Measurements from ENCODE around the gene CGB1. TPM values are rescaled to one million over a fixed set of nuclear protein-coding genes. Genes with fewer than 3 reads are reported as not detected.

The CGB1 gene
- total RNA-seq, 2 experiments from 2014 or later, result not detected

GRCh38 chr19:49014123-49014869 lies 22.4 kb downstream of the CGB1 start:
- TF ChIP-seq CTCF (IDR thresholded peaks at IDR 0.05), result no peak
- CTCF ChIA-PET, result interaction anchor here (0.9 to 2.3 kb wide), 3 partner anchors 16 to 185 kb away, joined by 4 to 6 read pairs (median 4); partner anchors contain the start of genes GYS1 and RUVBL2
- Mint-ChIP-seq H3K36me3 (ENCODE audit: low read depth) (peaks cover 26% of the 10 kb centered on the region), H3K27ac (no peak overlapping the region), H3K27me3 (peaks cover 4% of the 10 kb centered on the region), H3K9me3 (no peaks in the 10 kb centered on the region), H3K4me1 (ENCODE audit: low read depth) (peaks cover 15% of the 10 kb centered on the region), H3K4me3 (no peak overlapping the region)
- ATAC-seq (no peak), DNase-seq (no peak)
- POLR2A ChIA-PET, result interaction anchor here (1.5 kb wide), 2 partner anchors 8 to 48 kb away, joined by 3 read pairs; no protein-coding TSS in a partner anchor
- intact Hi-C loops (cut with micrococcal nuclease), result no loop called here

GRCh38 chr19:49011194-49011593 lies 25.5 kb downstream of the CGB1 start:
- H3K4me1 Mint-ChIP-seq (ENCODE audit: low read depth), result no peaks in the 10 kb centered on the region
- H3K36me3 Mint-ChIP-seq (ENCODE audit: low read depth), result peaks cover 31% of the 10 kb centered on the region
- no peaks in the 10 kb centered on the region for H3K9me3 Mint-ChIP-seq
- ChIA-PET CTCF (no interaction called here), POLR2A (no interaction called here)
- no peaks in the 10 kb centered on the region for H3K27me3 Mint-ChIP-seq
- DNase-seq (no peak), ATAC-seq (no peak)
- no peak overlapping the region for H3K4me3 Mint-ChIP-seq
- intact Hi-C loops (cut with micrococcal nuclease), result no loop called here
- TF ChIP-seq CTCF (IDR thresholded peaks at IDR 0.05), result no peak
- no peak overlapping the region for H3K27ac Mint-ChIP-seq

GRCh38 chr19:49010453-49010852 lies 26.2 kb downstream of the CGB1 start:
- H3K4me3 Mint-ChIP-seq, result no peak overlapping the region
- peaks cover 26% of the 10 kb centered on the region for H3K36me3 Mint-ChIP-seq (ENCODE audit: low read depth)
- intact Hi-C loops (cut with micrococcal nuclease), result no loop called here
- no peak for TF ChIP-seq CTCF (IDR thresholded peaks at IDR 0.05)
- no peak overlapping the region for H3K27ac Mint-ChIP-seq
- no peaks in the 10 kb centered on the region for H3K4me1 Mint-ChIP-seq (ENCODE audit: low read depth)
- no peaks in the 10 kb centered on the region for H3K9me3 Mint-ChIP-seq
- DNase-seq (no peak), ATAC-seq (no peak)
- CTCF ChIA-PET, result interaction anchor here (1.0 kb wide), 1 partner anchor 12 kb away, joined by 5 read pairs; no protein-coding TSS in a partner anchor
- H3K27me3 Mint-ChIP-seq, result no peaks in the 10 kb centered on the region
- POLR2A ChIA-PET, result no interaction called here

GRCh38 chr19:49009828-49010227 lies 26.9 kb downstream of the CGB1 start:
- H3K27me3 Mint-ChIP-seq, result no peaks in the 10 kb centered on the region
- ChIA-PET CTCF (interaction anchor here (1.0 to 1.5 kb wide), 2 partner anchors 10 to 12 kb away, joined by 5 to 9 read pairs; no protein-coding TSS in a partner anchor), POLR2A (no interaction called here)
- peaks cover 29% of the 10 kb centered on the region for H3K36me3 Mint-ChIP-seq (ENCODE audit: low read depth)
- intact Hi-C loops (cut with micrococcal nuclease), result no loop called here
- DNase-seq, result no peak
- H3K4me3 Mint-ChIP-seq, result no peak overlapping the region
- no peak for ATAC-seq
- TF ChIP-seq CTCF (IDR thresholded peaks at IDR 0.05), result no peak
- no peaks in the 10 kb centered on the region for H3K4me1 Mint-ChIP-seq (ENCODE audit: low read depth)
- H3K9me3 Mint-ChIP-seq, result no peaks in the 10 kb centered on the region
- H3K27ac Mint-ChIP-seq, result no peak overlapping the region

GRCh38 chr19:49006905-49007304 lies 29.8 kb downstream of the CGB1 start:
- ChIA-PET CTCF (interaction anchor here (1.3 to 2.2 kb wide), 3 partner anchors 14 to 108 kb away, joined by 5 to 7 read pairs (median 5); partner anchors contain the start of genes GYS1, LIN7B and RUVBL2), POLR2A (interaction anchor here (2.1 kb wide), 1 partner anchor 10 kb away, joined by 8 read pairs; the partner anchor contains the start of gene LHB)
- no peak for TF ChIP-seq CTCF (IDR thresholded peaks at IDR 0.05)
- Mint-ChIP-seq H3K4me1 (ENCODE audit: low read depth) (no peaks in the 10 kb centered on the region), H3K27ac (no peak overlapping the region), H3K9me3 (no peaks in the 10 kb centered on the region), H3K36me3 (ENCODE audit: low read depth) (peaks cover 33% of the 10 kb centered on the region), H3K4me3 (no peak overlapping the region), H3K27me3 (no peaks in the 10 kb centered on the region)
- intact Hi-C loops (cut with micrococcal nuclease), result no loop called here
- DNase-seq (no peak), ATAC-seq (no peak)
